NCI-H82 treated with DMSO at 0.1 percent for 48 hours (cell line): ENCODE data around the gene CARD16.

ENCODE experiments used
- DNase-seq: peaks from one replicate; lab custom pipeline; 2025; ENCODE audit not compliant: unreplicated experiment; lab: John Stamatoyannopoulos, UW

Gene CARD16

DNA sequence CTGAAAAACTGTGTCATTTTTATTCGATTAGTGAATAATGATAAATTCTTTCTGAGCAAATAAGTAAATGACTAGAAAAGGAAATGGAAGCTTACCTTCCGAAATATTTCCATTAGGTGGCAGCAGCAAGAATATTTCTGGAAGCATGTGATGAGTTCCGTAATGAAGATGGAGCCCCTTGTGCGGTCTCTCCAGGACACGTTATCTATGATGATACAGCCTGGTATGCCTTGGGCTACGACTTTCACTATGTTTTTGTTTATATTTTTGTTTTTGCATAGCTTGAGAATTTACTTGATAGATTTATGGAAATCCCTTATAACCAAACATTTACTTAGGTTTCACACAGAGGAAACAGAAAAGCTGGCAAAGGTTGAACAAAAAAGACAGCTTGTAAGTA, 47.8 kb downstream of the CARD16 start:
- no peak for DNase-seq

DNA sequence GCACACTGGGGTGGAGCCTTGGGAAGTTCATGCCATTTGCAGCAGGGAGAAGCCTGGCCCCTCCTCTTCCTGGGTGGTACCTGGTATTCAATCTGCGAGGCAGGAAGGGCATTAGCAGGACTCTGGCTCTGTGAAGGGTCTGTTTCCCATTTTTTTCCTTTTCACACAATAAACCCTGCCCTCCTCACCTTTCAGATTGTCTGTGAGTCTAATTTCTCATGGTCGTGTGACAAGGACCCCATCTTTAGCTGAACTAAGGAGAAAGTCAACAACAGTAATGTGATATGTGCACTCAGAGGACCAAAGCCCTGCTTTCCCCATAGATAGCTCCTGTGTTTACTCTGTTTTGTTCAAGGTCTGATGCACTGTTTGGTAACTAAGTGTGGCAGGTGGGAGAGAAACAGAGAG, 50.1 kb downstream of the CARD16 start:
- no peak for DNase-seq

DNA sequence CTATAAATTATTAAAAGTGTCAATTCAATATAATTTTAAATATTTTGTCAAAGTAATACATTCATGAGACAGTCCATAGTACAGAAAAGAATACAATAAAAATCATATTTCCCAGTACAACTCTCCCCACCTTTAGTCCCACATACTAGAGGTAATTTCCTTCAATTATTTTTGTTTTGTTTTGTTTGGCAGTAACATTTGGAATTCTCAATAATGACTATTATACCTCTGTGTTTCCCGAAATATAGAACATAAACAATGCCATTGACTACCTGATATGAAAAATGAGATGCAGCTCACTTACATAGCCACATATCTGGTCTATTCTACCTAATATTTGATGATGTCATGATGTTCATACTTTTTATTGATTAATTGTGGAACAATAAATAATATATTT, 52.4 kb downstream of the CARD16 start:
- DNase-seq: no peak

DNA sequence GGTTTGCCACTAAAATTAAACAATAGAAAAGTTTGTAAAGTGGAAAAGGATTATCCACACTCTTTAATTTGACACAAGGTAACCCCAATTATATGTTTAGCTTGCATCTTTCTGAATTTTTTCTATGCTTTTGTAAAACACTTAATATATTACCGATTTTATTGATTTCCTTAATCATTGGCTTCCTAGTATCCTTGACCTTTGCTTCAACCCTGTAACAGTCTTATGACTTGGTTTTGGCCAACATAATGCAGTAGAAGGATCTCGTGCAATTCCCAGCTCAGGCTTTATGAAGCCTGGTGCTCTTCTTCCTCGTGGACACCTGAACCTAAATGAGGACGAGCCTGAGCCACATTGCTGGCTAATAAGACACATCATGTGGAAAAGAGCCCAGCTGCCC, 53.1 kb downstream of the CARD16 start:
- DNase-seq: no peak
